Astrocyte (in vitro differentiated cells and primary cell): Measurements from ENCODE around the gene CEP97. TPM values are rescaled to one million over a fixed set of nuclear protein-coding genes. Genes with fewer than 3 reads are reported as not detected.

Source experiments
- DNase-seq: peaks from one replicate; pipeline ENCODE4 v3.0.0-alpha.2; 2010; ENCODE audit warnings: low read depth
- FAIRE-seq: peaks from 2 replicates; lab custom pipeline; 2011; peaks lifted over from hg19 to GRCh38; lab: Jason Lieb, UNC
- H2AFZ ChIP-seq: 2 replicates; pipeline ENCODE4 v1.6.0; 2012; ENCODE audit warnings: low read depth, low read length, inconsistent platforms
- H3K27ac ChIP-seq: 2 replicates; pipeline ENCODE4 v1.5.1; 2011; ENCODE audit warnings: low read depth, low read length, inconsistent platforms
- H3K27me3 ChIP-seq: 2 replicates; pipeline ENCODE4 v1.6.0; 2011; ENCODE audit warnings: low read length, inconsistent platforms; ENCODE audit not compliant: insufficient read depth
- H3K36me3 ChIP-seq: 2 replicates; pipeline ENCODE4 v1.5.1; 2011; ENCODE audit warnings: low read length, inconsistent platforms; ENCODE audit not compliant: insufficient read depth
- H3K4me1 ChIP-seq: 2 replicates; pipeline ENCODE4 v1.5.1; 2011; ENCODE audit warnings: low read length, inconsistent platforms; ENCODE audit not compliant: insufficient read depth
- H3K4me2 ChIP-seq: 2 replicates; pipeline ENCODE4 v1.6.0; 2012; ENCODE audit warnings: low read length, inconsistent platforms
- H3K4me3 ChIP-seq: 2 replicates; pipeline ENCODE4 v1.5.1; 2011; ENCODE audit warnings: low read depth, mild to moderate bottlenecking, low read length, inconsistent platforms; ENCODE audit not compliant: insufficient read depth
- H3K79me2 ChIP-seq: 2 replicates; pipeline ENCODE4 v1.6.0; 2012; ENCODE audit warnings: mild to moderate bottlenecking, low read length, inconsistent platforms; ENCODE audit not compliant: insufficient read depth
- H3K9ac ChIP-seq: 2 replicates; pipeline ENCODE4 v1.6.0; 2012; ENCODE audit warnings: mild to moderate bottlenecking, low read length, inconsistent platforms
- H3K9me3 ChIP-seq: 2 replicates; pipeline ENCODE4 v1.5.1; 2012; ENCODE audit warnings: low read depth, mild to moderate bottlenecking, low read length, inconsistent platforms; ENCODE audit not compliant: insufficient read depth
- H4K20me1 ChIP-seq: 2 replicates; pipeline ENCODE4 v1.6.0; 2012; ENCODE audit warnings: low read length, inconsistent platforms; ENCODE audit not compliant: insufficient read depth
- H3K27ac Mint-ChIP-seq: one replicate; pipeline ENCODE4 v1.8.0; 2021; ENCODE audit warnings: mild to moderate bottlenecking, mixed read lengths; ENCODE audit not compliant: unreplicated experiment
- H3K27me3 Mint-ChIP-seq: one replicate; pipeline ENCODE4 v1.8.0; 2021; ENCODE audit warnings: low read depth, mixed read lengths; ENCODE audit not compliant: unreplicated experiment
- H3K36me3 Mint-ChIP-seq: one replicate; pipeline ENCODE4 v1.8.0; 2021; ENCODE audit warnings: low read depth, mixed read lengths; ENCODE audit not compliant: unreplicated experiment
- H3K4me1 Mint-ChIP-seq: one replicate; pipeline ENCODE4 v1.8.0; 2021; ENCODE audit warnings: low read depth, mixed read lengths; ENCODE audit not compliant: unreplicated experiment
- H3K4me3 Mint-ChIP-seq: one replicate; pipeline ENCODE4 v1.8.0; 2021; ENCODE audit warnings: mild to moderate bottlenecking, moderate library complexity, mixed read lengths; ENCODE audit not compliant: unreplicated experiment
- H3K9me3 Mint-ChIP-seq: one replicate; pipeline ENCODE4 v1.8.0; 2021; ENCODE audit warnings: mild to moderate bottlenecking, mixed read lengths; ENCODE audit not compliant: unreplicated experiment
- CTCF ChIP-seq: IDR thresholded peaks from 2 replicates; pipeline ENCODE4 v1.5.1; 2011; ENCODE audit warnings: low read depth, mild to moderate bottlenecking, inconsistent platforms, low read length, moderate library complexity; ENCODE audit not compliant: insufficient read depth
- EZH2 ChIP-seq: IDR thresholded peaks from 2 replicates; pipeline ENCODE4 v1.6.1; 2012; ENCODE audit warnings: mild to moderate bottlenecking, low read length, inconsistent platforms; ENCODE audit not compliant: insufficient read depth
- total RNA-seq: library from RNA; stranded (reverse); gene quantifications from 2 replicates; pipeline ENCODE4 v1.2.1, GENCODE V29; 2021

The CEP97 gene
- total RNA-seq, 1 donor from 2014 or later, result 11.5 TPM

GRCh38 chr3:101709126-101709525 lies 15.3 kb upstream of the CEP97 start:
- no peaks in the 10 kb centered on the region for H3K36me3 Mint-ChIP-seq
- Histone ChIP-seq H2AFZ (no peak overlapping the region), H3K27me3 (peaks cover 6% of the 10 kb centered on the region), H3K4me3 (no peak overlapping the region), H3K9me3 (no peaks in the 10 kb centered on the region), H3K9ac (no peak overlapping the region), H3K4me2 (no peak overlapping the region), H3K36me3 (no peaks in the 10 kb centered on the region), H4K20me1 (no peaks in the 10 kb centered on the region), H3K79me2 (no peaks in the 10 kb centered on the region), H3K27ac (no peak overlapping the region), H3K4me1 (no peaks in the 10 kb centered on the region)
- H3K4me1 Mint-ChIP-seq, result no peaks in the 10 kb centered on the region
- TF ChIP-seq EZH2 (no peak), CTCF (no peak)
- DNase-seq (no peak), FAIRE-seq (no peak)
- no peak overlapping the region for H3K27ac Mint-ChIP-seq
- no peaks in the 10 kb centered on the region for H3K9me3 Mint-ChIP-seq
- no peak overlapping the region for H3K4me3 Mint-ChIP-seq
- H3K27me3 Mint-ChIP-seq, result no peaks in the 10 kb centered on the region

- H3K36me3 ChIP-seq, result no peaks in the 10 kb centered on the region
These were observed 6.0 kb upstream of the CEP97 start for GRCh38 chr3:101718455-101718854.

More at GRCh38 chr3:101718455-101718854, 6.0 kb upstream of the CEP97 start:
- no peak overlapping the region for H3K4me2 ChIP-seq
- H3K79me2 ChIP-seq, result no peaks in the 10 kb centered on the region
- no peaks in the 10 kb centered on the region for H3K9me3 ChIP-seq
- TF ChIP-seq CTCF, result no peak
- TF ChIP-seq EZH2, result no peak
- Mint-ChIP-seq H3K36me3 (no peaks in the 10 kb centered on the region), H3K27ac (no peak overlapping the region), H3K9me3 (no peaks in the 10 kb centered on the region), H3K4me3 (no peak overlapping the region), H3K4me1 (no peaks in the 10 kb centered on the region), H3K27me3 (no peaks in the 10 kb centered on the region)
- H3K27ac ChIP-seq, result no peak overlapping the region
- DNase-seq (no peak), FAIRE-seq (no peak)
- no peak overlapping the region for H3K4me3 ChIP-seq
- H3K9ac ChIP-seq, result no peak overlapping the region
- no peaks in the 10 kb centered on the region for H3K27me3 ChIP-seq
- H4K20me1 ChIP-seq, result no peaks in the 10 kb centered on the region
- no peaks in the 10 kb centered on the region for H3K4me1 ChIP-seq
- H2AFZ ChIP-seq, result no peak overlapping the region
